Upper lobe of left lung (tissue), 6 donors: ENCODE results near the gene ZNF746. TPM values are rescaled to one million over a fixed set of nuclear protein-coding genes. Genes with fewer than 3 reads are reported as not detected.

Experiments used
- ATAC-seq, 2 donors: fragments of 200-7000 bp; cut with Tn5 transposase; one replicate each; pipeline ENCODE4 v1.9.1; 2022; ENCODE audit warnings: mild to moderate bottlenecking in 2 of 2, moderate library complexity in 2 of 2; ENCODE audit not compliant: low FRiP score in 2 of 2
- DNase-seq, 2 donors: peaks; one replicate each; pipeline ENCODE4 v3.0.0-alpha.2; 2019 to 2020
- H3K27ac ChIP-seq, 4 donors: fragments of 200-600 bp; sonication (generic); one replicate each; pipeline ENCODE4 v1.5.1; 2016 to 2019
- H3K27me3 ChIP-seq, 4 donors: fragments of 200-600 bp; sonication (generic); one replicate each; pipeline ENCODE4 v1.5.1; 2017 to 2019
- H3K36me3 ChIP-seq, 4 donors: fragments of 200-600 bp; sonication (generic); one replicate each; pipeline ENCODE4 v1.5.1; 2016 to 2019
- H3K4me1 ChIP-seq, 4 donors: fragments of 200-600 bp; sonication (generic); one replicate each; pipeline ENCODE4 v1.5.1; 2018 to 2019
- H3K4me3 ChIP-seq, 4 donors: fragments of 200-600 bp; sonication (generic); one replicate each; pipeline ENCODE4 v1.5.1; 2017 to 2019; ENCODE audit warnings: mild to moderate bottlenecking in 2 of 4, moderate library complexity in 1 of 4
- H3K9me3 ChIP-seq, 4 donors: fragments of 200-600 bp; sonication (generic); one replicate each; pipeline ENCODE4 v1.5.1; 2018 to 2019
- EP300 ChIP-seq, 4 donors: sonication (generic); formaldehyde crosslinking; IDR thresholded peaks; one replicate each; pipeline ENCODE4 v1.5.1; 2017; ENCODE audit warnings: antibody characterized with exemption in 4 of 4, control low read depth in 2 of 4
- POLR2A ChIP-seq, 4 donors: fragments of 450-650 bp; IDR thresholded peaks; one replicate each; pipeline ENCODE4 v1.5.1; 2016 to 2017; ENCODE audit warnings: antibody characterized with exemption in 4 of 4, mild to moderate bottlenecking in 2 of 4
- POLR2AphosphoS5 ChIP-seq, 2 donors: sonication (generic); formaldehyde crosslinking; IDR thresholded peaks; one replicate each; pipeline ENCODE4 v1.5.1; 2017; ENCODE audit warnings: antibody characterized with exemption in 2 of 2
- WGBS, 2 donors: methylation state at CpG; one replicate each; pipeline ENCODE4 v1.1.5; 2017 to 2018; 5-methylcytosine and 5-hydroxymethylcytosine counted together
- total RNA-seq, 6 donors: library from RNA; depleted of rRNA in 4 of 6; stranded (reverse); fragments of >200 nt in 4 of 6; gene quantifications; one replicate each; pipeline versions ENCODE4 v1.1.0 to v1.2.1, GENCODE V29; 2016 to 2021
- TF ChIP-seq, protein P1 (sequence below), 6 experiments: fragments of 450-650 bp in 4 of 6; fragments of 200-600 bp in 2 of 6; sonication (generic) in 2 of 6; IDR thresholded peaks; one replicate each; pipeline ENCODE4 v1.5.1; 2016 to 2019; ENCODE audit warnings: antibody characterized with exemption in 6 of 6
- donor health status: DM: no; HTN: no; CAD: no; lungs with moderate emphysema.
- donor health status: DM: no; HTN: yes; CAD: no; lungs with severe emphysema.

ZNF746 gene
- total RNA-seq, 6 donors from 2014 or later, result 19.4 to 54.5 (median 25.2) TPM

DNA sequence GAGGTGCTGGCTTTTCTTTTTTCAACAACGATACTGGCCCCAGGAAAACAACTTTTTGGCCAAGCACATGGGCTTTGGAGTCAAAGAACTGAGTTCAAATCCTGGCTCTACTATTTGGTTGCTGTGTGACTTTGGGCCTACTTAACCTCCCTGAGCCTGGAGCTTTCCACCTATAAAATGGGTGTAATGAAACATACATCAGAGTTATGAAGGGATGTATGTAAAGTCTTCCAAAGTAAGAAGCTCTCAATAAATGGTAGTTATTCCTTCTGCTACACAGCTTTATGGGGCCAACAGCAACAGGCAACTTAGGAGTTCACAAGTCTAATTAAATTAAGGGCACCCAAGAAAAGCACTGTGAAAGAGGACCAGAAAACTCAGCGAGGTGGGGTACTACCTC is 69.7 kb downstream of the ZNF746 start:
- 76 to 93% methylated on average over 2 of the region's 2 CpGs for WGBS, 2 donors
- H3K36me3 ChIP-seq, result peaks cover 7 to 30% (median 22%) of the 10 kb centered on the region in 4 donors
- no peak overlapping the region for H3K27ac ChIP-seq
- no peak overlapping the region for H3K4me3 ChIP-seq
- peaks cover 5 to 7% (median 7%) of the 10 kb centered on the region in 4 donors for H3K4me1 ChIP-seq
- TF ChIP-seq POLR2AphosphoS5 (IDR thresholded peaks at IDR 0.05), result no peak
- TF ChIP-seq POLR2A (IDR thresholded peaks at IDR 0.05), result no peak
- no peak for TF ChIP-seq EP300 (IDR thresholded peaks at IDR 0.05)
- TF ChIP-seq, protein P1, sequence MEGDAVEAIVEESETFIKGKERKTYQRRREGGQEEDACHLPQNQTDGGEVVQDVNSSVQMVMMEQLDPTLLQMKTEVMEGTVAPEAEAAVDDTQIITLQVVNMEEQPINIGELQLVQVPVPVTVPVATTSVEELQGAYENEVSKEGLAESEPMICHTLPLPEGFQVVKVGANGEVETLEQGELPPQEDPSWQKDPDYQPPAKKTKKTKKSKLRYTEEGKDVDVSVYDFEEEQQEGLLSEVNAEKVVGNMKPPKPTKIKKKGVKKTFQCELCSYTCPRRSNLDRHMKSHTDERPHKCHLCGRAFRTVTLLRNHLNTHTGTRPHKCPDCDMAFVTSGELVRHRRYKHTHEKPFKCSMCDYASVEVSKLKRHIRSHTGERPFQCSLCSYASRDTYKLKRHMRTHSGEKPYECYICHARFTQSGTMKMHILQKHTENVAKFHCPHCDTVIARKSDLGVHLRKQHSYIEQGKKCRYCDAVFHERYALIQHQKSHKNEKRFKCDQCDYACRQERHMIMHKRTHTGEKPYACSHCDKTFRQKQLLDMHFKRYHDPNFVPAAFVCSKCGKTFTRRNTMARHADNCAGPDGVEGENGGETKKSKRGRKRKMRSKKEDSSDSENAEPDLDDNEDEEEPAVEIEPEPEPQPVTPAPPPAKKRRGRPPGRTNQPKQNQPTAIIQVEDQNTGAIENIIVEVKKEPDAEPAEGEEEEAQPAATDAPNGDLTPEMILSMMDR (IDR thresholded peaks at IDR 0.05), result no peak
- ATAC-seq (no peak), DNase-seq (no peak)
- no peaks in the 10 kb centered on the region for H3K9me3 ChIP-seq
- no peaks in the 10 kb centered on the region for H3K27me3 ChIP-seq

DNA sequence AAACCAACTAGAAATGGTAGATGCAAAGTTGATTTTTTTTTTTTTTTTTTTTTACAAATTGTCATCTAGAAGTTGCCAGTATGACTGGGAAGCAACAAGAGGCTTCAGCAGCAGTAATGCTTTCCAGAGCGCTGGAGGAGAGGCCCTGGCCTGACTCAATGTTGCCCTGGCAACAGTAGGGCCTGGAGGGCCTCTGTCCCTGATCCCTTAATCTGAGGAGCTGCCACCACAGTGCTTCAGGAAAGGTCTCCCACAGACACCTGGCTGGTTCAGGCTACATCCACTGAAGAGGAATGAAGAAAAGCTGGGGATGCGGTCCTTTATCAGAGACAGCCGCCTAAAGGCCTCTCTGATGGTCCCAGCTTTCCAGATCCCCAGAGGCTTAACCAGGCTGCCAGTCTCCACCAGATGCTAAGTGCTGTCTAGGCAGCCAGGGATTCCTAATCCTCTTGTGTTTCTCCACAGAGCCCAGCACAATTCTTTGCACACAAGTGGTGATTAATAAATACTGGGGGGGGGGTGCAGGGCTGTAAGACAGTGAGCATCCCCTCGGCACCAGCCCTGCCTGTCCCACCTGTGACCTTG is 70.4 kb downstream of the ZNF746 start:
- no peak overlapping the region for H3K27ac ChIP-seq
- ATAC-seq (no peak), DNase-seq (no peak)
- H3K27me3 ChIP-seq, result no peaks in the 10 kb centered on the region
- WGBS, 2 donors, result 92 to 97% methylated on average over 4 of the region's 4 CpGs
- TF ChIP-seq POLR2AphosphoS5 (IDR thresholded peaks at IDR 0.05) (no peak), POLR2A (IDR thresholded peaks at IDR 0.05) (no peak), EP300 (IDR thresholded peaks at IDR 0.05) (no peak)
- TF ChIP-seq, protein P1 (IDR thresholded peaks at IDR 0.05), result no peak
- H3K9me3 ChIP-seq, result no peaks in the 10 kb centered on the region
- peaks cover 7 to 12% (median 10%) of the 10 kb centered on the region in 4 donors for H3K4me1 ChIP-seq
- H3K4me3 ChIP-seq, result no peak overlapping the region
- H3K36me3 ChIP-seq, result peaks cover 2 to 23% (median 15%) of the 10 kb centered on the region in 4 donors

DNA sequence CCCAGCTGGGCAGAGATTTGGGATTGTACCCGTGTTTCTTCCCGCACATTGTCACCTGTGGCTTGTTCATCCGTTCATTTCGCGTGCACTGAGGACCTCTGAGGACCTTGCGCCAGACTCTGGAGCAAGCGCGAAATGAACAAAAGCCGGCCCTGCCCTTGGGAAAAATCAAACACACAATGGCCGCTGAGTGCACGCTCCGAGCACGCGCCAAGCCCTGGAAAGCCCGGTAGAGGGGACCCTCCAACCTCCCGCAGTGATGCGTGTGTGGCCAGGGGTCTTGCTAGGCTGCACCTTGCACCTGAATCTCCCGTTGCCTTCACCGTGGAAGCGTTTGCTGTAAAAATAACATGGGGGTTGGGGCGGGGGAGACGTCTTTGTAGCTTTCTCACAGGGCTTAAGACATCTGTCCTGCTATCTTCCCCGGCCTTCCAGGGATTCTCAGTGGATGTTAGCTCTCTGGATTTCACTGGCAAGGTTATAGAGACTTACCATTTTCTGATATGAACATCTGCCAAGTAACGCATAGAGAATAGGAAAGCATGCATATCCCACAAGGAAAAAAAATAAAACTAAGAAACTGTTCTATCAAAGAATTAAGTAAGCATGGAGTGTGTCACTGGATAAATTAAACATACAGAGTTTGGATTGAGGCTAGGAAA is 74.0 kb downstream of the ZNF746 start:
- DNase-seq (peak in 1 of 2 donors; percentile 44), ATAC-seq (peak in 1 of 2 donors; percentile 38)
- no peaks in the 10 kb centered on the region for H3K9me3 ChIP-seq
- H3K4me1 ChIP-seq, result peaks cover 7 to 17% (median 12%) of the 10 kb centered on the region in 4 donors
- H3K4me3 ChIP-seq, result peak overlapping the region in 3 of 4 donors; percentile 44 to 60 (median 54)
- no peaks in the 10 kb centered on the region for H3K36me3 ChIP-seq
- 42 to 51% methylated on average over 18 to 24 of the region's 24 CpGs for WGBS, 2 donors
- TF ChIP-seq POLR2A (IDR thresholded peaks at IDR 0.05) (peak in 1 of 4 donors; percentile 18), EP300 (IDR thresholded peaks at IDR 0.05) (no peak), POLR2AphosphoS5 (IDR thresholded peaks at IDR 0.05) (no peak)
- TF ChIP-seq, protein P1 (IDR thresholded peaks at IDR 0.05), result no peak
- H3K27me3 ChIP-seq, result no peaks in the 10 kb centered on the region
- H3K27ac ChIP-seq, result peak overlapping the region in 3 of 4 donors; percentile 58 to 79 (median 66)

DNA sequence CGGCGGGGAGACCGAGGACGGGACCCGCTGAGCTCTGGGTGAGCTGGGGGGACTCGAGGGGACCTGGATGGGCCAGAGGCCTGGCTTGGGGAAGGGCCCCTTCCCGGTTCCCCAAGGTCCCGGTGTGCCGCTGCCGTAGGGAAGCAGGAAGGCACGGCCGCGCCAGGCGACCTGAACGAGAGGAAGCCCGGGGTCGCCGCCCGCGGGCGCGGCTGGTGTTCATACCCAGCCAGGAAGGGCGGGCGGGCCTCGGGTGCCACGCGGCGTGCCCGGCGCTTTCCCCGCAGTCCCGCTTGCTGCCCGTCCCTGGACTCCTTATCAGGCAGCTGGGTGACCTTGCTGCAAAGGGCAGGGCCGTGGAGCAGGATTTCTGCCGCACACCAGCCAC is 74.7 kb downstream of the ZNF746 start:
- Histone ChIP-seq H3K4me1 (peaks cover 7 to 17% (median 12%) of the 10 kb centered on the region in 4 donors), H3K4me3 (peak overlapping the region in 3 of 4 donors; percentile 44 to 60 (median 54)), H3K9me3 (no peaks in the 10 kb centered on the region), H3K27me3 (no peaks in the 10 kb centered on the region), H3K36me3 (no peaks in the 10 kb centered on the region), H3K27ac (peak overlapping the region; percentile 32 to 79 (median 62))
- TF ChIP-seq POLR2AphosphoS5 (IDR thresholded peaks at IDR 0.05) (no peak), POLR2A (IDR thresholded peaks at IDR 0.05) (no peak), EP300 (IDR thresholded peaks at IDR 0.05) (no peak)
- TF ChIP-seq, protein P1 (IDR thresholded peaks at IDR 0.05), result no peak
- ATAC-seq (peak in 1 of 2 donors; percentile 33), DNase-seq (peak; percentile 52 to 90)
- WGBS, 2 donors, result 6 to 7% methylated on average over 5 to 14 of the region's 35 CpGs

Other genes starting within 250 kb of the ZNF746 start
- 10 to 100 TPM; 12.6 to 46.1 (median 17.5) TPM for gene ZNF783, start 235.6 kb downstream of the ZNF746 start, total RNA-seq
- 10 to 100 TPM in 4 of 6 donors, 1 to 10 TPM in 2; 9.3 to 16.0 (median 10.8) TPM for gene ZNF777, start 36.7 kb downstream of the ZNF746 start, total RNA-seq